HepG2 (cell line): ENCODE results near the gene NOL12. TPM values are rescaled to one million over a fixed set of nuclear protein-coding genes. Genes with fewer than 3 reads are reported as not detected.

ENCODE experiments used
- FOSL2 ChIP-seq: sonication (generic); formaldehyde crosslinking; IDR thresholded peaks from 2 replicates; pipeline ENCODE4 v1.4.0; 2020; ENCODE audit warnings: missing genetic modification reagents
- MEIS2 ChIP-seq: sonication (generic); formaldehyde crosslinking; IDR thresholded peaks from 2 replicates; pipeline ENCODE4 v1.9.0; 2021; ENCODE audit warnings: mild to moderate bottlenecking, missing genetic modification reagents
- SOX6 ChIP-seq, 2 experiments: fragments of 450-650 bp in 1 of 2; sonication (generic) in 1 of 2; formaldehyde crosslinking in 1 of 2; IDR thresholded peaks; 2 replicates each; pipeline versions ENCODE4 v1.4.0 to v1.6.1; 2017 to 2020; ENCODE audit warnings: antibody characterized with exemption in 1 of 2, mild to moderate bottlenecking in 1 of 2, missing genetic modification reagents in 1 of 2
- TCF7L2 ChIP-seq: IDR thresholded peaks from 2 replicates; pipeline ENCODE4 v1.6.1; 2011; ENCODE audit warnings: mild to moderate bottlenecking, low read depth, low read length, moderate library complexity
- U2AF1 ChIP-seq: fragments of 200-400 bp; formaldehyde crosslinking; optimal IDR thresholded peaks from 2 replicates; pipeline ENCODE3; 2017; ENCODE audit warnings: mild to moderate bottlenecking, low read depth, low read length
- ZNF230 ChIP-seq: sonication (generic); formaldehyde crosslinking; IDR thresholded peaks from 2 replicates; pipeline ENCODE4 v1.4.0; 2020; ENCODE audit warnings: mild to moderate bottlenecking, missing genetic modification reagents
- ZNF282 ChIP-seq: fragments of 450-650 bp; IDR thresholded peaks from 2 replicates; pipeline ENCODE4 v1.6.1; 2018; ENCODE audit not compliant: partially characterized antibody
- ZNF530 ChIP-seq: sonication (generic); formaldehyde crosslinking; IDR thresholded peaks from 2 replicates; pipeline ENCODE4 v1.5.0; 2020; ENCODE audit warnings: low read depth, mild to moderate bottlenecking, missing genetic modification reagents
- ZNF672 ChIP-seq: sonication (generic); formaldehyde crosslinking; IDR thresholded peaks from 2 replicates; pipeline ENCODE4 v1.8.1; 2022; ENCODE audit warnings: missing genetic modification reagents
- ZNF792 ChIP-seq: IDR thresholded peaks from 2 replicates; pipeline ENCODE4 v1.6.1; 2016
- polyA plus RNA-seq, 8 experiments: library from polyadenylated mRNA; depleted of rRNA in 3 of 8; stranded (reverse) in 7 of 8; unstranded in 1 of 8; fragments of >200 nt; fragmentation: Illumina TruSeq in 4 of 8; extraction: Trizol in 4 of 8; gene quantifications; 2 replicates each; pipeline versions ENCODE4 v1.2.1 to v1.2.3, GENCODE V29; 2011 to 2016; ENCODE audit warnings: low read depth in 4 of 8, missing spikeins in 1 of 8, mixed read lengths in 1 of 8; ENCODE audit not compliant: insufficient read depth in 1 of 8
- total RNA-seq, 5 experiments: library from RNA; depleted of rRNA; stranded (reverse); fragments of >200 nt; fragmentation: Illumina TruSeq; extraction: Trizol; gene quantifications; 2 replicates each; pipeline ENCODE4 v1.2.3, GENCODE V29; 2016; ENCODE audit warnings: low read depth in 1 of 5
- TF ChIP-seq, protein P1 (sequence below): sonication (generic); formaldehyde crosslinking; IDR thresholded peaks from 2 replicates; pipeline ENCODE4 v1.5.1; 2020; ENCODE audit warnings: mild to moderate bottlenecking, missing genetic modification reagents, moderate library complexity
- TF ChIP-seq, protein P2 (sequence below): sonication (generic); formaldehyde crosslinking; IDR thresholded peaks from 2 replicates; pipeline ENCODE4 v1.4.0; 2020; ENCODE audit warnings: mild to moderate bottlenecking, missing genetic modification reagents
- TF ChIP-seq, protein P3 (sequence below): sonication (generic); formaldehyde crosslinking; IDR thresholded peaks from 2 replicates; pipeline ENCODE4 v1.9.0; 2022; ENCODE audit warnings: low read depth, missing genetic modification reagents
- TF ChIP-seq, protein P4 (sequence below): sonication (generic); formaldehyde crosslinking; IDR thresholded peaks from 2 replicates; pipeline ENCODE4 v1.4.0; 2020; ENCODE audit warnings: missing genetic modification reagents

The NOL12 gene
- total and polyA plus RNA-seq, 2 of the 13 experiments (the other 11 are each of a cell fraction or from before 2014, with no cell fraction given), result 14.3 to 31.4 TPM

DNA sequence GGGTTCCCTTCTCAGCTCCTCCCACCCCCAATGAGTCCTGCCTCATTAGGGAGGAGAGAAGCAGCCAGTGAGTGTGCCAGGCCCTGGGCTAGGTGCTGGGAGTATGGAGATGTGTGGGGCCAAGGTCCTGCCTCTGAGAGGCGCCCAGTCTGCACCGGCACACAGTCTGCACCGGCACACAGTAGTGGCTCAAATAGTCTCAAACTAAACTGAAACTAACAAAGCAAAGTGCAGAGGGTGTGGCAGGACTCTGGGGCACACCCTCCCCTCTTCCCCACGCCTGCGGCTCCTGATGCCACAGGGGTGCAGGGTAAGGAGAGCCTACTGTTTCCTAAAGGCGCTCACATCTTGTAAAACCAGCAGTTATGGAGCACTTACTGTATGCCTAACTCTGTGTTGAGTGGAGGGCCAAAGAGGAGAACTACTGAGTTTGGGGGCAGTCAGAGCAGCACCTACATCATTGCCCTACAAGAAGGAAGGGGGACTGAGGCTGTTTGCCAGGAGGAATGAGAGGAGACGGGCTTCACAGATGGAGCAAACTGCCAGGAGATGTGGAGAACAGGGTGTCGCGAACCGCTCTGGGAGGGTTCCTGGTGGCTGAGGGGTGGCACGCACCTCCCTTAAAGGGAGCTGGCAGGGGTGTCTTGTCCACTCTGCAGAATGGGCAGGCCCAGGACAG is 47.6 kb upstream of the NOL12 start (continued):
- TF ChIP-seq ZNF530 (CRISPR knock-in tag) (no peak), MEIS2 (CRISPR knock-in tag) (no peak), ZNF792 (CRISPR knock-in tag) (no peak), TCF7L2 (no peak), ZNF672 (CRISPR knock-in tag) (no peak), ZNF230 (CRISPR knock-in tag) (no peak), U2AF1 (no peak), SOX6 (IDR thresholded peaks at IDR 0.05) (no peak), SOX6 (CRISPR knock-in tag; IDR thresholded peaks at IDR 0.05) (no peak), ZNF282 (no peak), FOSL2 (CRISPR knock-in tag) (no peak)
- TF ChIP-seq, protein P1, sequence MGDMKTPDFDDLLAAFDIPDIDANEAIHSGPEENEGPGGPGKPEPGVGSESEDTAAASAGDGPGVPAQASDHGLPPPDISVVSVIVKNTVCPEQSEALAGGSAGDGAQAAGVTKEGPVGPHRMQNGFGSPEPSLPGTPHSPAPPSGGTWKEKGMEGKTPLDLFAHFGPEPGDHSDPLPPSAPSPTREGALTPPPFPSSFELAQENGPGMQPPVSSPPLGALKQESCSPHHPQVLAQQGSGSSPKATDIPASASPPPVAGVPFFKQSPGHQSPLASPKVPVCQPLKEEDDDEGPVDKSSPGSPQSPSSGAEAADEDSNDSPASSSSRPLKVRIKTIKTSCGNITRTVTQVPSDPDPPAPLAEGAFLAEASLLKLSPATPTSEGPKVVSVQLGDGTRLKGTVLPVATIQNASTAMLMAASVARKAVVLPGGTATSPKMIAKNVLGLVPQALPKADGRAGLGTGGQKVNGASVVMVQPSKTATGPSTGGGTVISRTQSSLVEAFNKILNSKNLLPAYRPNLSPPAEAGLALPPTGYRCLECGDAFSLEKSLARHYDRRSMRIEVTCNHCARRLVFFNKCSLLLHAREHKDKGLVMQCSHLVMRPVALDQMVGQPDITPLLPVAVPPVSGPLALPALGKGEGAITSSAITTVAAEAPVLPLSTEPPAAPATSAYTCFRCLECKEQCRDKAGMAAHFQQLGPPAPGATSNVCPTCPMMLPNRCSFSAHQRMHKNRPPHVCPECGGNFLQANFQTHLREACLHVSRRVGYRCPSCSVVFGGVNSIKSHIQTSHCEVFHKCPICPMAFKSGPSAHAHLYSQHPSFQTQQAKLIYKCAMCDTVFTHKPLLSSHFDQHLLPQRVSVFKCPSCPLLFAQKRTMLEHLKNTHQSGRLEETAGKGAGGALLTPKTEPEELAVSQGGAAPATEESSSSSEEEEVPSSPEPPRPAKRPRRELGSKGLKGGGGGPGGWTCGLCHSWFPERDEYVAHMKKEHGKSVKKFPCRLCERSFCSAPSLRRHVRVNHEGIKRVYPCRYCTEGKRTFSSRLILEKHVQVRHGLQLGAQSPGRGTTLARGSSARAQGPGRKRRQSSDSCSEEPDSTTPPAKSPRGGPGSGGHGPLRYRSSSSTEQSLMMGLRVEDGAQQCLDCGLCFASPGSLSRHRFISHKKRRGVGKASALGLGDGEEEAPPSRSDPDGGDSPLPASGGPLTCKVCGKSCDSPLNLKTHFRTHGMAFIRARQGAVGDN (CRISPR knock-in tag), result peak; percentile 57
- TF ChIP-seq, protein P2, sequence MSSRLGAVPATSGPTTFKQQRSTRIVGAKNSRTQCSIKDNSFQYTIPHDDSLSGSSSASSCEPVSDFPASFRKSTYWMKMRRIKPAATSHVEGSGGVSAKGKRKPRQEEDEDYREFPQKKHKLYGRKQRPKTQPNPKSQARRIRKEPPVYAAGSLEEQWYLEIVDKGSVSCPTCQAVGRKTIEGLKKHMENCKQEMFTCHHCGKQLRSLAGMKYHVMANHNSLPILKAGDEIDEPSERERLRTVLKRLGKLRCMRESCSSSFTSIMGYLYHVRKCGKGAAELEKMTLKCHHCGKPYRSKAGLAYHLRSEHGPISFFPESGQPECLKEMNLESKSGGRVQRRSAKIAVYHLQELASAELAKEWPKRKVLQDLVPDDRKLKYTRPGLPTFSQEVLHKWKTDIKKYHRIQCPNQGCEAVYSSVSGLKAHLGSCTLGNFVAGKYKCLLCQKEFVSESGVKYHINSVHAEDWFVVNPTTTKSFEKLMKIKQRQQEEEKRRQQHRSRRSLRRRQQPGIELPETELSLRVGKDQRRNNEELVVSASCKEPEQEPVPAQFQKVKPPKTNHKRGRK (CRISPR knock-in tag), result no peak
- TF ChIP-seq, protein P3, sequence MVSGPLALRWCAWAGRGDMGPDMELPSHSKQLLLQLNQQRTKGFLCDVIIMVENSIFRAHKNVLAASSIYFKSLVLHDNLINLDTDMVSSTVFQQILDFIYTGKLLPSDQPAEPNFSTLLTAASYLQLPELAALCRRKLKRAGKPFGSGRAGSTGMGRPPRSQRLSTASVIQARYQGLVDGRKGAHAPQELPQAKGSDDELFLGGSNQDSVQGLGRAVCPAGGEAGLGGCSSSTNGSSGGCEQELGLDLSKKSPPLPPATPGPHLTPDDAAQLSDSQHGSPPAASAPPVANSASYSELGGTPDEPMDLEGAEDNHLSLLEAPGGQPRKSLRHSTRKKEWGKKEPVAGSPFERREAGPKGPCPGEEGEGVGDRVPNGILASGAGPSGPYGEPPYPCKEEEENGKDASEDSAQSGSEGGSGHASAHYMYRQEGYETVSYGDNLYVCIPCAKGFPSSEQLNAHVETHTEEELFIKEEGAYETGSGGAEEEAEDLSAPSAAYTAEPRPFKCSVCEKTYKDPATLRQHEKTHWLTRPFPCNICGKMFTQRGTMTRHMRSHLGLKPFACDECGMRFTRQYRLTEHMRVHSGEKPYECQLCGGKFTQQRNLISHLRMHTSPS (CRISPR knock-in tag), result peak; percentile 75; the same call in 1 of the 2 replicates
- TF ChIP-seq, protein P4, sequence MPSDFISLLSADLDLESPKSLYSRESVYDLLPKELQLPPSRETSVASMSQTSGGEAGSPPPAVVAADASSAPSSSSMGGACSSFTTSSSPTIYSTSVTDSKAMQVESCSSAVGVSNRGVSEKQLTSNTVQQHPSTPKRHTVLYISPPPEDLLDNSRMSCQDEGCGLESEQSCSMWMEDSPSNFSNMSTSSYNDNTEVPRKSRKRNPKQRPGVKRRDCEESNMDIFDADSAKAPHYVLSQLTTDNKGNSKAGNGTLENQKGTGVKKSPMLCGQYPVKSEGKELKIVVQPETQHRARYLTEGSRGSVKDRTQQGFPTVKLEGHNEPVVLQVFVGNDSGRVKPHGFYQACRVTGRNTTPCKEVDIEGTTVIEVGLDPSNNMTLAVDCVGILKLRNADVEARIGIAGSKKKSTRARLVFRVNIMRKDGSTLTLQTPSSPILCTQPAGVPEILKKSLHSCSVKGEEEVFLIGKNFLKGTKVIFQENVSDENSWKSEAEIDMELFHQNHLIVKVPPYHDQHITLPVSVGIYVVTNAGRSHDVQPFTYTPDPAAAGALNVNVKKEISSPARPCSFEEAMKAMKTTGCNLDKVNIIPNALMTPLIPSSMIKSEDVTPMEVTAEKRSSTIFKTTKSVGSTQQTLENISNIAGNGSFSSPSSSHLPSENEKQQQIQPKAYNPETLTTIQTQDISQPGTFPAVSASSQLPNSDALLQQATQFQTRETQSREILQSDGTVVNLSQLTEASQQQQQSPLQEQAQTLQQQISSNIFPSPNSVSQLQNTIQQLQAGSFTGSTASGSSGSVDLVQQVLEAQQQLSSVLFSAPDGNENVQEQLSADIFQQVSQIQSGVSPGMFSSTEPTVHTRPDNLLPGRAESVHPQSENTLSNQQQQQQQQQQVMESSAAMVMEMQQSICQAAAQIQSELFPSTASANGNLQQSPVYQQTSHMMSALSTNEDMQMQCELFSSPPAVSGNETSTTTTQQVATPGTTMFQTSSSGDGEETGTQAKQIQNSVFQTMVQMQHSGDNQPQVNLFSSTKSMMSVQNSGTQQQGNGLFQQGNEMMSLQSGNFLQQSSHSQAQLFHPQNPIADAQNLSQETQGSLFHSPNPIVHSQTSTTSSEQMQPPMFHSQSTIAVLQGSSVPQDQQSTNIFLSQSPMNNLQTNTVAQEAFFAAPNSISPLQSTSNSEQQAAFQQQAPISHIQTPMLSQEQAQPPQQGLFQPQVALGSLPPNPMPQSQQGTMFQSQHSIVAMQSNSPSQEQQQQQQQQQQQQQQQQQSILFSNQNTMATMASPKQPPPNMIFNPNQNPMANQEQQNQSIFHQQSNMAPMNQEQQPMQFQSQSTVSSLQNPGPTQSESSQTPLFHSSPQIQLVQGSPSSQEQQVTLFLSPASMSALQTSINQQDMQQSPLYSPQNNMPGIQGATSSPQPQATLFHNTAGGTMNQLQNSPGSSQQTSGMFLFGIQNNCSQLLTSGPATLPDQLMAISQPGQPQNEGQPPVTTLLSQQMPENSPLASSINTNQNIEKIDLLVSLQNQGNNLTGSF, result no peak
